HuH-7.5 (cell line): ENCODE data around the gene STAC3.
A peak's percentile ranks its signal among the peaks of the same experiment; 100 is the strongest.

Source experiments
- DNase-seq: peaks from one replicate; pipeline ENCODE4 v3.0.0; 2011; ENCODE audit warnings: low spot score

STAC3 gene

DNA sequence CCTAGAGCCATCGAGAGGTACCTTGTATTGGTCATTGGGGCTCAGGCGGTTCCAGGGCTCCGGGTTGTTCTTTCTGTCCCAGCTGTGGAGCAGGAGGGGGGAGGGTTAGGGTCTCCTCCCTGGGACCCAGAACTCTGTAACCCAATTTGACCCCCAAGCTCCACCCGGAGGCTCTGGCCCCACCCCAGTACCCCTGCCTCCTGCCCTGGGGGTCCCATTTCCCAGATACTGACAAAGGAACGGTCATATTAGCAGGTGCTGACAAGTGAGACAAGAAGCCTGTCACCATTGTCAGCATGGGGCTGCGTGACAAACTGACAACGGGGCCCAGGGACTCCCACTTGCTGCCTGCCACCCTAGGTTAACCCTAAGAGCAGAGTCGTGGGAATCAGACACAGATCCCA lies 15.3 kb downstream of the STAC3 start:
- DNase-seq: peak; percentile 6

DNA sequence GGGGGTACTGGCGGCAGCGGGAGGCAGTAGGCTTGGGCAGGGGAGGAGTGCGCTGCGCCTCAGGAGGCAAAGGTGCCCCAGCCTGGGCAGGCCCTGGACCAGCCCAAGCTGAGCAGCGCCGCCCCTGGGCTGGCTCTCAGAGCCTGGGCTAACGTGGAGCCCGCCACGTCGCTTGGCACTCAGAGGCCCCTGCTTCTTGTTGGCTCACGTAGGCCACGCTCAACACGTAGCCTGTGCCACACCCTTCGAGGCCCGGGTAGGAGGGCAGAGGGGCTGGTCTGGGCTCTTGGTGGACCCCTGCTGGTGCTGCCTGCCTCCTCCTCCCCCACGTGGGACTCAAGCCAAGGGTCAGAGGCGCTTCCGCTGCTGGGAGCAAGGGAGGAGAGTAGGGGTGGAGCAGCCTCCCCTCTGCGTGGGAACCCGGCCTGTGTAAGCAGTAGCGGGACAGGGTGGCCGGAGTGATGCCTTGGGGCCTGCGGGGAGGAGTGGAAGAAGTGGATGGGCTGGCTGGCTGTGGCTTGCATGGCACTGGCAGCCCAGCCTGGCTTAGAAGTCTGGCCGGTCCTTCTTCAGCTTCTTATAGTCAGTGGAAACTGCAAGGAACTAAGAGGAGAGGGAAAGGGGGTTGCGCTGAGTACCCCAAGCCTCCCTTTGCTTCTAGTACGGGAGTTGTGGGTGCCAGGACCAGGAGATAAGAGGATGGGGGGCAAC lies 15.8 kb downstream of the STAC3 start:
- peak; percentile 22 for DNase-seq

DNA sequence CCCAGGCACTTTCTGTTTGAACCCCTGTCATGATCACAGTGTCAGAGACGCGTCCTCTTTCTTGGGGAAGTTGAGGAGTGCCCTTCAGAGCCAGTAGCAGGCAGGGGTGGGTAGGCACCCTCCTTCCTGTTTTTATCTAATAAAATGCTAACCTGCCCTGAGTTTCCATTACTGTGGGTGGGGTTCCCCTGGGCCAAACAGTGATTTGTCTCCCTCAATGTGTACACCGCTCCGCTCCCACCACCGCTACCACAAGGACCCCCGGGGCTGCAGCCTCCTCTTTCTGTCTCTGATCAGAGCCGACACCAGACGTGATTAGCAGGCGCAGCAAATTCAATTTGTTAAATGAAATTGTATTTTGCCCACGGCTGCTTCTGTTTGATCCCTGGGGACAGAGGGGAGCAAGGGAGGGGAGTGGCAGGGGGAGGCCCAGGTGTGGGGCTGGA lies 16.4 kb downstream of the STAC3 start:
- no peak for DNase-seq

- DNase-seq: no peak
Observed at GRCh38 chr12:57234233-57234570, 16.8 kb downstream of the STAC3 start.

DNA sequence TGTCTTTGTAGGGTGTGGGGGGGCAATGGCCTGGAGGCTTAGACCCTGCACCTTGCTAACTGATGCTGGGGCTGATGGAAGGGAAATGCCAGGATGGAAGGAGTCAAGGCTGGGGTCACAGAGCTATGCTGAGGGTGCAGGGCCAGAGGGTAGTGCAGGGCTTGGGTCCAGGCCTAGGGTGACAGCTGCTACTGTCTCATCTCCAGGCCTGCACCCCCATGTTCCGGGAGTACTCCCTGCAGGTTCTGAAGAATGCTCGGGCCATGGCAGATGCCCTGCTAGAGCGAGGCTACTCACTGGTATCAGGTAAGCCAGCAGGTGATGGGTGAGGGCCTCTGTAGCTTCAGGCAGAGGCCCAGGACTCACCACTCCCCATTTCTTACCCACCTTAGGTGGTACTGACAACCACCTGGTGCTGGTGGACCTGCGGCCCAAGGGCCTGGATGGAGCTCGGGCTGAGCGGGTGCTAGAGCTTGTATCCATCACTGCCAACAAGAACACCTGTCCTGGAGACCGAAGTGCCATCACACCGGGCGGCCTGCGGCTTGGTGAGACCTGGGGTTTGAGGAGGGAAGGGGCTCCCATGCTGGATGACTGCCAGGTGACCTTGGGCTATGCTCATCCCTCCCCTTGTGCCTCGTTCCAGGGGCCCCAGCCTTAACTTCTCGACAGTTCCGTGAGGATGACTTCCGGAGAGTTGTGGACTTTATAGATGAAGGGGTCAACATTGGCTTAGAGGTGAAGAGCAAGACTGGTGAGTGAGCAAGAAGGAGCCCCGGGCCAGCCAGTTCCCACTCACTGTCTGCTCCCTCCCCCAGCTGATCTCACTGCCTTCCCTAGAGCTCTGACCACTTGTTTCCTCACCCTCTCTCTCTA lies 17.4 kb downstream of the STAC3 start:
- no peak for DNase-seq

DNA sequence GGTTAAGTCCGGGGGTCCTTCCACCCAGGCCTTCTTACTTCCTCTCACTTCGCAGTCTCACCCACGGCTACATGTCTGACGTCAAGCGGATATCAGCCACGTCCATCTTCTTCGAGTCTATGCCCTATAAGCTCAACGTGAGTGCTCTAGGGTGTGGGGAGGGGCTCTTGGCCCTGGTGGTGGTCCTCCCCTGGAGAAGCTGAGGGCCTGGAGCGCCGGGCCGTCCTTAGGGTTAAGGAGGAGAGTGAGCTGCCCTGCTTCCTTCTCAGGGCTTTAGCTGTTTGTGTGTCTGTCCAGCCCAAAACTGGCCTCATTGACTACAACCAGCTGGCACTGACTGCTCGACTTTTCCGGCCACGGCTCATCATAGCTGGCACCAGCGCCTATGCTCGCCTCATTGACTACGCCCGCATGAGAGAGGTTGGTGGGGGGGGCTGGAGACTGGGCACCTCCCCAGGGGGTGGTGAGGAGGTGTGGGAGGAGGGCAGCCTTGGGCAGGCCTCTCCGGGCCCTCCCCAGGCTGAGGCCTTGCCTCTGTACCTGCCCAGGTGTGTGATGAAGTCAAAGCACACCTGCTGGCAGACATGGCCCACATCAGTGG lies 18.7 kb downstream of the STAC3 start:
- DNase-seq: no peak

DNA sequence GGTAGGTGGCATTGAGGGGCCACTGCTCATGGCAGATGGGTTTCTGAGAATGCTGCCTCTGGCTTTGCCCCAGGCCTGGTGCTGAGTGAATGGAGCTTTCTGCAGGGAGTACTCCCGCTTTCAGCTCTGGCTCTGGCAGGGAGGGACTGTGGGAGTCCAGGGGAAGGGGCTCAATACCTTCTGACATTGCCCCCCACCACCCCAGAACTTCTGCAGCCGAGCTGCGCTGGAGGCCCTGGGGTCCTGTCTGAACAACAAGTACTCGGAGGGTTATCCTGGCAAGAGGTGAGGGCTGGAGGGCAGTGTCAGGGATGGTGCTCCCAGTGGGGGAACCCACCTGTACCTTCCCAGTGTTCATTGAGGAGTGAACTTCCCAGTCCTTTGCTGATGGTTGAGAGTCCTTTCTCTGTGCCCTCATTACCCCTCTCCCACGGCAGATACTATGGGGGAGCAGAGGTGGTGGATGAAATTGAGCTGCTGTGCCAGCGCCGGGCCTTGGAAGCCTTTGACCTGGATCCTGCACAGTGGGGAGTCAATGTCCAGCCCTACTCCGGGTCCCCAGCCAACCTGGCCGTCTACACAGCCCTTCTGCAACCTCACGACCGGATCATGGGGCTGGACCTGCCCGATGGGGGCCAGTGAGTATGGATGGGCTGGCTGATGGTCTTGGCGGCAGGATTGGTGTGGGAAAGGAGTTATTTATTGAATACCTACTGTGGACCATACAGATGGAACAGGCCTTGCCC lies 19.5 kb downstream of the STAC3 start:
- DNase-seq: no peak

GRCh38 chr12:57230381-57231155 lies 20.4 kb downstream of the STAC3 start:
- DNase-seq: no peak

DNA sequence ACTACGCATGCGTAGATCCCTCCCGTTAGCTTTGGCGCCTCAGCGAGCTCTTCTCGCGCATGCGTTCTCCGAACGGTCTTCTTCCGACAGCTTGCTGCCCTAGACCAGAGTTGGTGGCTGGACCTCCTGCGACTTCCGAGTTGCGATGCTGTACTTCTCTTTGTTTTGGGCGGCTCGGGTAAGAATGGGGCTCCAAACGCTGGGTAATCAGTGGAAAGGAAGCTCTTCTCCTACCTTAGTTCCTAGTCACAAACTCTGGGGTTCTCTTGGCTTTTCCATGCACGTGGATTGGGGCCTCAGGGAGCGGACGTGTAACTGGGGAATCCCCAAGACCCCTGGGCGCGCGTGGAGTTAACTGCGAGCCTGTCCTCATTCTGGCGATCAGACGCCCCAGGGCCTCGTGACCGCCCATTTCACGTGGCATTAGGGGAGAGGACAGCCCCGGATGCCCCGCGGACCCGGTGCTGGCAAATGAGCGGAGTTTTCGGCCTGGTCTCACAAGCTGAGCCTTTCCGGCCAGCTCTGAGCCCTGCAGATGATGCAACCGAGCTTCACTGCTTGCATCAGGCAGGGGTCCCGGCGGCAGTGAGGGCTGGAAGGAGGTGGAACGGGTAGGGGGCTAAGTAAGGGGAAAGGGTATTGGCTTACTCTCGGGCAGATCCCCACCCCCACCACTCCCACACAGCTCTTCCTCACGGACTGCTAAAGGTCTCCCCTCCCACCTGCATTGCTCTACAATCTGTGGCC lies 21.2 kb downstream of the STAC3 start, which contains the start of gene SHMT2:
Gene SHMT2 (plus strand): TSS at position 78 of the 747 bp plus-strand sequence. CDS start 68 bp downstream, at position 146.
- peak; percentile 100 for DNase-seq

- DNase-seq: no peak
Observed at GRCh38 chr12:57229046-57229633, 21.8 kb downstream of the STAC3 start.

GRCh38 chr12:57227315-57228115 lies 23.5 kb downstream of the STAC3 start:
- DNase-seq: no peak

DNA sequence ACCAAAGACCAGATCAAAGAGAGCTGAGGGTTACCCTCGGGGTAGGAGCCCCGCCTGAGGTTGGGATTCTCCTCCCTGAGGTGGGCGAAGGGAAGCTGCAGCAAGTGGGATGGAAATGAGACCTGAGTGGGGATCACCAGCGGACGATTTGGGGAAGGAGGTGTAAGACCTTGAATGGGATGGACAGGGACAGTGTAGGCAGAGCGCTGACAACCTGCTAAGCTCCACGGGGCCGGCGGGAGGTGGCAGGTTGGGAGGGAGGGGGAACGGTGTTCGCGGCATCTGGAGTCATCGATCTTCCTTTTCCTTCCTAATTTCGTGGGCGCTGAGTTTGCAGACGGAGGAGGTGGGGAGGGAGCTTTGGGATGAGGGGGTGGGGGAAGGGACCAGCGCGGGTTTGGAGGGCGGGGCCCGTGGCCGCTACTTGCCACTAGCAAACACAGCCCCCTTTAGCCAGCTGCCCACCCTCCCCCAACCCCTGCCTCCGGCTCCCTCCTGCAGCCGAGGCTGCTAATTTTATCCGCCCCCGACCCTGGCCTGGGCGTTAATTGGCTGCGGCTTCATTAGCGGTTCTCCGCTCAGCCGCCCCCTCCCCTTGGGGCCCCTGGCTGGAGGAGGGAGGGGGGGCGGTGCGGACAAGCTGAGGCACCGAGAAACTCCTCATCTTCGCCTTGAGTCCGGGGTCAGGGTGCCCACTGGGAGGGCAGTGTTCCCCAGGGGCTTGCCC lies 24.2 kb downstream of the STAC3 start:
- no peak for DNase-seq

DNA sequence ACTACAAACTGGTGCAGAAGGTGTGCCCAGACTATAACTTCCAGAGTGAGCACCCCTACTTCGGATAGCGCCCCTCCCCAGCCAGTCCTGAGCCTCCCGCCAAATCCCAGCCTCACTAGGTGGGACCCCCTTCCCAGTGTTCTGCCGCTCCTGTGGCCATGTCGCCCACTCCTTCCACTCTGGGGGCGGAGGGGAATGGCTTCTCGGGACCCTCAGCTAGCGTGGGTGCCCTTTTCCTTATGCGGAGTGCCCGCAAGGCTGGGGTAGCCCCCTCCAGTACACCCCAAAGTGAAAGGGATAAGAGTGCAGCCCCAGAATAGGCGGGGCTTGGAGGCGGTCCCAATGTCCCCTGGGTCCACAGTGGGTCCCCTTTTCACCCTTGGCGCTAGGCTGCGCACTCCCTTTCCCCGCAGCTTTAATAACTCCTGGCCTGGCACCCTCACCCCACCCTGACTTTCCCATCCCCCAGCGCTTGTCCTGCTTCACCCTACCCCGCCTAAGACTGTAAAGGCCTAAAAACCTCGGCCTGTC lies 25.2 kb downstream of the STAC3 start:
- no peak for DNase-seq

GRCh38 chr12:57224973-57225679 lies 25.9 kb downstream of the STAC3 start:
- no peak for DNase-seq

DNA sequence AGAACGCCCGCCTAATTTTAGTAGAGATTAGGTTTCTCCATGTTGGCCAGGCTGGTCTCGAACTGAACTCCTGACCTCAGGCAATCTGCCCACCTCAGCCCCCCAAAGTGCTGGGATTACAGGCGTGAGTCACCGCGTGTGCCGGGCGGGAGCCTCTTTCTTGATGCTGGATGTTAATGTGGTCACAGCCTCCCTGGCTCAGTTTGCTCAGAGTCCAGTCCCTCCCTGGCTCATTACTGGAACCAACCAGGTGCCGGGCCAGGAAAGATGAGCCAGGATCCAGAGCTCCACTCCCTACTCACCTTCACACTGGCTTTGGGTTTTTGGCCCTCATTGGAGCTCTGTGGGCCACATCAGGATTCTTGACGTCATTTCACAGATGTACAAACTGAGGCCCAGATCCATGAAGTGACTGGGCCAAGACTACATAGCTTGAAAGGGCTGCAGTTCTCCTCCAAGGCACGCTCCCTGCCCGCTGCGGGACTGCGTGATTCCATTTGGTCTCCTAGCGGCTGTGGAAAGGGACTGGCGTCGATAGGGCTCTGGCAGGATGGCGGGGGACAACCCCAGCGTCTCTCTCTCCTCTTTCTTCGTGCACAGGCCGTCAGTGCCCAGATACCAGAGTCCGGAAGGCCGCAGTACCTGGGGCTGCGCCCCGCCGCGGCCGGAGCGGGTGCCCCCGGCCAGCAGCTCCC lies 26.6 kb downstream of the STAC3 start:
- no peak for DNase-seq

DNA sequence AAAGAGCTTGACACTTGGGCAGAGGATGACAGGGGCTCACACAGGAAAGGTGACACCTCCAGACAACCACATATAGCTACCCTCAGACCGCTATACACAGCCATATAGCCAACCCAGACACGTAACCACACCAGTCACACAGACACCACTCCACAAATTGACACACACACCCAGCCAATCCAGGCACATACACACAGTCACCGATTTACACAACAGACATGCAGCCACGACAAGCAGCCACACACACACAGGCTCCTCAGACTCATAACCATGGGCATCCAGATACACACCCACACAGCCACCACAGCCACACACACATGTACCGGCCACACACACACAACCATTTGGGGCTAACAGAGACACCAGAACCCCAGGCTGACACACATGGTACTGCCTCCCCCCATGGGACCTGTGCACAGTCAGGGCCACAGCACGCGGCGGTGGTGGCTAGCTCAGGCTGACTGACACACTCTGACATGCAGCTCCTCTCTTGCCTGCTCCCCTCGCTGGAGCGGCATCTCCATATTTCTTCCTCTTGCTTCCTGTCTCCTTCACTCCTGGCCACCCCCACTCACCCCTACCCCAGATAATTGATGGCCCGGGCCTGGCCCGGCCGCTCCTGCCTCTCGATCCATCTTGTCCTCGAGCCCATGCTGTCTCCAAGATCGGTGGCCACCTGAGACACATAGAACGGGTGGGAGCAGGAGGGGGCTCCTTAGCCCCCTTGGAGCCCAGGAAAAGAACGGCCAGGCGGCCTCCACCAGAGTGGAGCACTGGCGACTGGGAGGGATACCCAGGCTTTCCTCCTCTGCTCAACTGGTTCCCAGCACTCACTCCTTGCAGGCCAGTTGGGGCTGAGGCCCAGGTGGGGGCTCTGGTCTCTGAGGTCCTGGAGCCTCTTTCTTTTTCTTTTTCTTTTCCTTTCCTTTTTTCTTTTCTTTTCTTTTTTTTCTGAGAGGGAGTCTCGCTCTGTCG lies 27.5 kb downstream of the STAC3 start:
- no peak for DNase-seq
